Endothelial cell of umbilical vein (primary cell): ENCODE measurements around the gene MAP3K4.

Experiments used
- JUN ChIP-seq: IDR thresholded peaks from 2 replicates; pipeline ENCODE4 v1.6.1; 2011; ENCODE audit warnings: borderline replicate concordance, low read depth; ENCODE audit not compliant: insufficient read length, insufficient read depth
- POLR2A ChIP-seq: IDR thresholded peaks from 2 replicates; pipeline ENCODE4 v1.6.1; 2012; ENCODE audit warnings: low read depth, mild to moderate bottlenecking, control low read depth, low read length
- POLR2AphosphoS5 ChIP-seq: IDR thresholded peaks from 2 replicates; pipeline ENCODE4 v1.6.1; 2012; ENCODE audit warnings: low read depth, mild to moderate bottlenecking, control low read depth, low read length, moderate library complexity; ENCODE audit not compliant: insufficient read depth
- TF ChIP-seq, protein P1 (sequence below), 2 donors: IDR thresholded peaks; 1 replicate in 1 of 2; 2 replicates in 1 of 2; pipeline ENCODE4 v1.5.1; 2011; ENCODE audit warnings: low read length in 2 of 2, mild to moderate bottlenecking in 2 of 2, moderate library complexity in 2 of 2, control low read depth in 1 of 2, inconsistent platforms in 1 of 2, low read depth in 1 of 2; ENCODE audit not compliant: insufficient read depth in 1 of 2; ENCODE audit errors: extremely low read depth in 1 of 2

DNA sequence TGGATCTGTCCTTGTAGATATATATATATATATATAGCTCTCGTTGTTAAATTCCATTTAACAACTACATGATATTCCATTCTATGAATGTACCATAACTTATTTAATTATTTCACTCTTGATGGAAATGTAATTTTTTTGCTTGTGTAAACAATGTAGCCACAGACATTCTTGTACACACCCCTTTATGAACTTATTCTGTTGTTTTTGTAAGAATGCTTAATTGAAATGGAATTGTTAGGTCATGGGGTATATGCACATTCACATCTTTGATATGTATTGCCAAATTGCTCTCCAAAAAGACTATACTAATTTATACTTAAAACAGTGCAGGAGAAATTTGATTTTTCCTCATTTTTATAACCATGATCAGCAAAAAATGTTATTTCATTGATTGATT is 67.2 kb downstream of the MAP3K4 start:
- TF ChIP-seq, protein P1, sequence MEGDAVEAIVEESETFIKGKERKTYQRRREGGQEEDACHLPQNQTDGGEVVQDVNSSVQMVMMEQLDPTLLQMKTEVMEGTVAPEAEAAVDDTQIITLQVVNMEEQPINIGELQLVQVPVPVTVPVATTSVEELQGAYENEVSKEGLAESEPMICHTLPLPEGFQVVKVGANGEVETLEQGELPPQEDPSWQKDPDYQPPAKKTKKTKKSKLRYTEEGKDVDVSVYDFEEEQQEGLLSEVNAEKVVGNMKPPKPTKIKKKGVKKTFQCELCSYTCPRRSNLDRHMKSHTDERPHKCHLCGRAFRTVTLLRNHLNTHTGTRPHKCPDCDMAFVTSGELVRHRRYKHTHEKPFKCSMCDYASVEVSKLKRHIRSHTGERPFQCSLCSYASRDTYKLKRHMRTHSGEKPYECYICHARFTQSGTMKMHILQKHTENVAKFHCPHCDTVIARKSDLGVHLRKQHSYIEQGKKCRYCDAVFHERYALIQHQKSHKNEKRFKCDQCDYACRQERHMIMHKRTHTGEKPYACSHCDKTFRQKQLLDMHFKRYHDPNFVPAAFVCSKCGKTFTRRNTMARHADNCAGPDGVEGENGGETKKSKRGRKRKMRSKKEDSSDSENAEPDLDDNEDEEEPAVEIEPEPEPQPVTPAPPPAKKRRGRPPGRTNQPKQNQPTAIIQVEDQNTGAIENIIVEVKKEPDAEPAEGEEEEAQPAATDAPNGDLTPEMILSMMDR (IDR thresholded peaks at IDR 0.05; ENCODE audit: extremely low read depth in 1 of 2, insufficient read depth in 1 of 2, low read depth in 1 of 2, low read length in 2 of 2): no peak
- no peak for TF ChIP-seq POLR2A
- TF ChIP-seq JUN: no peak
- TF ChIP-seq POLR2AphosphoS5: no peak
